HG03432 (cell line): ENCODE measurements around the gene TGFBR3L.
"Not testable (repeated sequence)": the region's sequence is repeated elsewhere in the genome, so short reads cannot be mapped to it uniquely, and the experiment has no call there.

Experiments
- ATAC-seq: cut with Tn5 transposase; IDR thresholded peaks from one replicate; pipeline ENCODE4 v1.9.1; 2021; ENCODE audit warnings: mild to moderate bottlenecking, moderate library complexity; ENCODE audit not compliant: unreplicated experiment

TGFBR3L gene

GRCh38 chr19:7926727-7927604, 12.3 kb downstream of the TGFBR3L start:
- no peak for ATAC-seq

GRCh38 chr19:7927605-7928333, 13.1 kb downstream of the TGFBR3L start:
- ATAC-seq, result no peak

GRCh38 chr19:7928334-7928706, 13.7 kb downstream of the TGFBR3L start:
- no peak for ATAC-seq

DNA sequence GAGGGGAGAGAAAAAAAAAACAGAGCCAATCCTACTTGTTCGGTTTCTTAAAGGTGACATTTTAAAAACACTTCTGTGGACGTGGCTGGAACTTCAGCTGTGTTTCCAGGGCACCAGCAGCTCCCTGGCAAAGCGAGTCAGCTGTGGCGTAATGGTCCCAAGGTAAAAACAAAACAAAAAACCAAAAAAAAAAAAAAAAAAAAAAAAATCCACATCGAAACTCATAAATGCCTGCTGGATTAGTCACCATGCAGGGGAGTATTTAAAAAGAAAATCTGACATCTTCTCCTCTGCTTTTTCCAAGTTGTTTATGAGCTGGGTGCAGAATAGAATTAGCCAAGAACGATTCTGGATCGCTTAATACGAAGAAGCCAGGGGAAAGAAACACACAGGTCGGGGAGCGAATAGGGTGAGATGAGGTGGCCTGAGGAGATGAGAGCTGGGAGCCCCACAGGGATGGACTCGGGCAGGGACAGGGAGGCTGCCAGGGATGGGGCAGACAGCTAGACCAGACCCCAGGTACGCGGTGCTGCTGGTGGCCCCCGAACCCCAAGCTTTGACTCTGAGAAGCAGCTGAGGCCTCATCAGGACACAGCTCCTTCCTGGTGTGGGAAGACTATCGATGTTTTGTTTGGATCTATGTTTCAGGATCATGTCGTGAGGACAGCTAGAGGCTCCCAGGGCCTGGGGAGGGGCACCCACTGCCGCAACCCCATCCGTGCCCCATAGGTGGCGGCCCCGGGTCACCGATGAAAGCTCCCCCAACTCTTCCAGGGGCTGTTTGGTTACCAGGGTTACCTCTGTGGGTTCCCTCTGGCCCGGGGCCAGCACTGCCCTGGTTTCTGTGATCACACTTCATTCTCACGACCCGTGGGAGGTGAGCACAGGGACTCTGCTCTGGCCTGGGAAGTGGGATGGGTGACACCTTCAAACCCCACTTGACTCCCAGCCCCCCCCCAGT, 14.4 kb downstream of the TGFBR3L start:
- ATAC-seq, result no peak

- not testable (repeated sequence) for ATAC-seq
Observed at GRCh38 chr19:7930030-7930429, 15.4 kb downstream of the TGFBR3L start.

DNA sequence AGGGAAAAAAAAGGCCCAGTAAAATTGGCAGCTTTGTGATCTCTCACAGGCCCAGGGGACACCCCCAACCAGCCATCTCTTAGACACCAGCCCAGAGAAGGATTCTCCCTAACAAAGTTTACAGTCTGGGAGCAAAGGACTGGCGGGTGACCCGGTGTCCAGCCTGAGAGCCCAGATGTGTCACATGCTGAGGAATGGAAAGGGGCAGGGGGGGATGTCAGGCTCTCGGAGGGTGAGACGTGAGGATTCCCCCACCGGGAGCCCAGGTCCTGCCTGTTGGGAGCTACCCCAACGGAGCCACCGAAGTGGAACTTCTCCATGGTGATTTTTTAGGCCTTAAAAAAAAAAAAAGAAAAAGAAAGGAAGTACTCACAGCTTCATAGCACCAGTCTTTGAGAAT, 16.1 kb downstream of the TGFBR3L start:
- no peak for ATAC-seq

GRCh38 chr19:7931221-7932061, 16.8 kb downstream of the TGFBR3L start:
- ATAC-seq, result no peak

- ATAC-seq, result no peak
Observed at GRCh38 chr19:7932276-7932929, 17.8 kb downstream of the TGFBR3L start.

- ATAC-seq, result no peak
Observed at GRCh38 chr19:7932930-7933300, 18.3 kb downstream of the TGFBR3L start.

GRCh38 chr19:7933411-7933810, 18.8 kb downstream of the TGFBR3L start:
- no peak for ATAC-seq

GRCh38 chr19:7933828-7934725, 19.4 kb downstream of the TGFBR3L start:
- ATAC-seq, result no peak

DNA sequence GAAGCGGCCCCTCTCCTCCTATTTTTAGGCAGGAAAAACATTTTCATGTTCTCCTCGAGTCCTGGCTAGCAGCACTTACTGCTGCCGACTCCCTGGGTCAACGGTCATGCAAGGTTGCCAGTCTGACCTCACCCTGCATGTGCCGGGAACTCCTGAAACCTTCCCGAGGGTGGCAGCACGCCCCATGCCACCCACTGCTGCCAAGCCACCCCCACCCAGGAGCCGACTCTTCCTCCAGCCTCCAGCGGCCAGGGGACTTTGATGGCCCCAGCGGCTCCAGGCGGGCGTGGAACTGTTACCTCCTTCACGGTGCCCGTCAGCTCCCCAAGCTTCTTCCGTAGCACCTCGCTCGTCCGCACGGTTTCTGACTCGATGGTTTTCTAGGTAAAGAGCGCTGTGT, 20.1 kb downstream of the TGFBR3L start:
- ATAC-seq, result no peak

DNA sequence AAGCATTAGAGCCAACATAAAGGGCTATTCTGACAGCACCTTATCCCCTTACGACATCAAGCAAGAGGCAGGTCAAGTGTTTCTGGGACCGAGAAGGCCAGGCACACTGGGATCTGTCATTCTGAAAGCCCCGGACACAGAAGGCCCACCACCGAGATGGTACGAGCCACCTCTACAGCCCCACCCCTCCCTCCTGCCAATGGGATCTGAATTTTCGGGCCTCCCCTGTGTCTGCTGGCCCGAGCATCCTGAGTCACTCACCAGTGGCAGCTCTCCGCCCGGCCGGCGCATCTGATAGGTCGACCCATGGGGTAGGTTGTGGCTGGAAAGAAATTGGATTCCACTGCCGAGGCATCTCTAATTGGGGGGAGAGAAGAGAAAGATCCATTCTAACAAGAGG, 26.2 kb downstream of the TGFBR3L start:
- no peak for ATAC-seq

- no peak for ATAC-seq
Observed at GRCh38 chr19:7941895-7942596, 27.4 kb downstream of the TGFBR3L start.

DNA sequence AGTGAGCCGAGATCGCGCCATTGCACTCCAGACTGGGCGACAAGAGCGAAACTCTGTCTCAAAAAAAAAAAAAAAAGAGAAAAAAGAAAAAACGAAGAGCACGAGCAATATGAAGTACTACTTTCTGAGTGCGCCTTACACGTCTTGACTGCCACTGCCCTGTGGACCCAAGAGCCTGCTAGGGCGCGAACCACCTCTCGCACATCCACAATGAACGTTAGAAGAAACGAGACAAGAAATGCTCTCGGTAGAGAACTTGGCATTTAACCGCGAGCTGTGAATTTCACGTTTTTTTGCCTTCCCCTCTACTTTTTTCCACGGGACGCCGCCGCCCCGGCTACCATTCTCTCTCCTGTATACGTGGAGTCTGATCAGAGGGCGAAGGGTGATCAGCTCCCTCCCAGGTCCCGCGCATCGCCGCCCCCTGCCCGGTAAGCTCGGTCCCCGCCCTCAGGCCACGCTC, 28.4 kb downstream of the TGFBR3L start:
- peak; percentile 26 for ATAC-seq

DNA sequence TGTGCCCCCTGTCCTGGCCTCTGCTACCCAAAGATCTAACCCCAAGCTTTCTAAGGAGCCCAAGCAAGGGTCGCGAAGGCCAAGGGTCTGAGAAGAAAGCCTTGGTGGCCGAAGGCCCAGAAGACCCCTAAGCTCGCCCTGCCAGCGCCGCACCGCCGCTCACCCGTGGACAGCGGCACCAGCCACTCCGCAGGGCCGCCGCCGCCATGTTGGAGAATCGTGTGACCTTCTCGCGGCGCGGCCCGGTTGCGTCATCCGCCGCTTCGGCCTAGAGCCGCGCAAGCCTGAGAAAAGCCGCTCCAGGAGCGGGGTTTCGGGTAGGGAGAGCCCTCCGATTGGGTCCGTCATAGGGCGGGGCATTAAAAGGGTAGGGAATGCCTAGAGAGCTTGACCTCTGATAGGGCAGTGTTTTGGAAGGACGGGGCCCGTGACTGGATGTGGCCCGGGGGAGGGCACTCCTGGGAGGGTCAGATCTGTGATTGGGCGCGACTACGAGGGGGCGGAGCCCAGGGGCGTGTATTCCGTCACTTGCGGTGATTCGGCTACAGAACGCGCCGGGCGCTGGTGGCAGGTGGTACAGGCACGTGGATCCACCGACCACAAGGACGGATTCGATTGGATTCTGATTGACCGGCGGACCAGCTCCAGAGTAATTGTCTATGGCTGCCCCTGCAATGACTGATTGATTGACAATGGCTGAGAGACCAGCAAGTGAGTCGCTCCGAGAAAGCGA, 29.0 kb downstream of the TGFBR3L start, which contains the start of gene TIMM44:
TIMM44 (minus strand) TSS at position 223 of the 733 bp plus-strand sequence; CDS start at position 208, 15 bp downstream.
- peak; percentile 91 for ATAC-seq

DNA sequence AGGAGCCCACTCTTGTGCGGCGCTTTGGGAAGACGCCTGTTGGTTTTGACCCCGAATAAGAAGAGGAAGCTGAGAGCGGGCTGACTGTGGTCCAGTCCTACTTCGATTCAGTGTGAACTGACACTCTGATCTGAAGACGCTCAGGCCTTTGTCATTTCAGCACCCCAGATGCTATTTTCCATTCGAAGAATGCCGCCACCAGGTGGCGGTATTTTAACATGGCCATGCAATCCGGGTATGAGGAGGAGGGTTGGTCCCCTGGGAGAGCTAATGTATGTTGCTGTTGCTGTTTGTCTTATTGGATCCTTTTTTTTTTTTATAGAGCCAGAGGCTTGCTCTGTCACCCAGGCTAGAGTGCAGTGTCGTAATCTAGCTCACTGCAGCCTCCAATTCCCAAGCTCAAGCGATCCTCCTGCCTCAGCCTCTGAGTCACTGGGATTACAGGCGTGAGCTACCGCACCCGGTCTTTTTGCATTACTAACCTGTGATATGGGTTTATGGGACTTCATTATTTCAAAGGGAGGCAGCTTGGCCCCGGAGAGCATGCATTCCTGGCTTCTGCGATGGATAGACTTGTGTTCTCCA, 29.6 kb downstream of the TGFBR3L start:
- ATAC-seq, result peak; percentile 25
